KOPT-K1 (cell line): ENCODE data around the gene ATP11A.
"Not testable (repeated sequence)": the region's sequence is repeated elsewhere in the genome, so short reads cannot be mapped to it uniquely, and the experiment has no call there.

Source experiments
- H3K27ac ChIP-seq: fragments of 200-600 bp; sonication (generic); 2 replicates; pipeline ENCODE4 v1.5.1; 2016; ENCODE audit warnings: antibody characterized with exemption, mild to moderate bottlenecking, low read depth, low read length; ENCODE audit not compliant: poor library complexity, severe bottlenecking
- H3K36me3 ChIP-seq: fragments of 200-600 bp; sonication (generic); 2 replicates; pipeline ENCODE4 v1.5.1; 2017; ENCODE audit warnings: antibody characterized with exemption, mild to moderate bottlenecking, low read length, moderate library complexity; ENCODE audit not compliant: insufficient read depth
- H3K9me3 ChIP-seq: fragments of 200-600 bp; sonication (generic); 2 replicates; pipeline ENCODE4 v1.5.1; 2017; ENCODE audit warnings: antibody characterized with exemption, low read length, mild to moderate bottlenecking; ENCODE audit not compliant: insufficient read depth, poor library complexity, severe bottlenecking

Gene ATP11A

GRCh38 chr13:112777637-112778406, 88.0 kb downstream of the ATP11A start:
- no peaks in the 10 kb centered on the region for H3K36me3 ChIP-seq
- no peak overlapping the region for H3K27ac ChIP-seq
- no peaks in the 10 kb centered on the region for H3K9me3 ChIP-seq

- Histone ChIP-seq H3K36me3 (0 out of 2 replicates have a peak, but pooled peaks cover under 1% of the 10 kb centered on the region), H3K9me3 (no peaks in the 10 kb centered on the region), H3K27ac (no peak overlapping the region)
Measured at GRCh38 chr13:112779856-112780604, 90.2 kb downstream of the ATP11A start.

DNA sequence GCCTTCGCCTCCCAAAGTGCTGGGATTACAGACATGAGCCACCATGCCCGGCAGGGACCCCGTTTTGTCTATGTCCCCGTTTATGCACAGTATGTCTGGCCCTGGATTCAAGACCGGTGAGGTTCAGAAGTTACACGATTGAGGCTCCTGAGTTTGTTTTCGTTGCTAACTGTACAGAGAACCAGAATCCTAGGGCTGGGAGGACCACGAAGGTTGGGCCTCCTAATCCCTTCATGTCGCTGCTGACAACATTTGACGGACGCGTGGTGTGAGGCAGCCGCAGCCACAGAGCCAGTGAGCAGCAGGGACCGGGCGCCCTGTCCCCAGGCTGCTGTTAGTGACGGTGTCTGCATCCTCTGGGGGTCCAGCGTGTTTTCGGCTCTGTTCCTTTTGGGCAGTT, 91.4 kb downstream of the ATP11A start:
- Histone ChIP-seq H3K36me3 (peaks cover 9% of the 10 kb centered on the region; the same call in 1 of the 2 replicates), H3K9me3 (no peaks in the 10 kb centered on the region), H3K27ac (no peak overlapping the region)

- no peak overlapping the region for H3K27ac ChIP-seq
- no peaks in the 10 kb centered on the region for H3K9me3 ChIP-seq
- H3K36me3 ChIP-seq: peaks cover 9% of the 10 kb centered on the region; the same call in 1 of the 2 replicates
Measured at GRCh38 chr13:112781881-112782361, 92.1 kb downstream of the ATP11A start.

GRCh38 chr13:112782429-112783010, 92.7 kb downstream of the ATP11A start:
- no peaks in the 10 kb centered on the region for H3K9me3 ChIP-seq
- peaks cover 9% of the 10 kb centered on the region; the same call in 1 of the 2 replicates for H3K36me3 ChIP-seq
- H3K27ac ChIP-seq: no peak overlapping the region

DNA sequence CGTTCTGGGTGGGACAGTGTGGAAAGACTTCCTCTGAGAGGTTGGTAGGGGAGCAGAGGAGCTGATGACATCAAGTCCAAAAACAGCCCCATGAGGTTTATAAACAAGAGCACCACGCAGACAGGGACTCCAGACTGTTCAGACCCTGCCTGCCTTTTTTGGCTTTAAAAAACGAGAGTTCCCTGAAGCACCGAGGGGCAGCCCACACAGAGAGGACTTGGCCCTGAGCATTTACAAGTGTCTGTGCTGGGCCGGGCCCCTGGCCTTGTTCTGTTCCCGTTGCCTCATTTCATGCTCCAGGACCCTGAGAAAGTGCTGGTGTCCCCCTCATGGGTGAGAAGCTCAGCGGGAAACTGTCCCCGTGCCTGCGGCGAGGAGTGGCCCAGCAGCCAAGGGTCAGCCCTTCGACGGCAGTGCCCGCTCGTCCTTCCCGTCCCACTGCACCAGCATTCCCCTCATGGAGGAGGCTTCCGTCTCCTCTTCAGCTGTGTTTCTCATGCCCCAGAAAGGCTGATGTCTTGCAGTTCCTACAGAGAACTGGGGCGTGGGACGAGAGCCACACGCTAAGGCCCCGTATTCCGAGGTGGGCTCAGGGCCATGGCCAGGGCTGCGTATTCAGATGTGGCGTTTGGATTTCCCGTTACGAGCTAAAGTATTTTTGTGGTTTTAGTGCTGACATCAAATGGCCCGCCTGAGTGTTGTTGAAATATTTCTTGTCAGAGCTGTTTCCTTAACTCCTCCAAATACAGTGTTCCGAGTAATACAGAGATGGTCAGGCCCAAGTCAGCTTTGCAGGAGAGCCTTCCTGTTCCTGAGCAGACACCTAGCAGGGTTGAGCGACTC, 93.5 kb downstream of the ATP11A start:
- H3K27ac ChIP-seq: no peak overlapping the region
- no peaks in the 10 kb centered on the region for H3K9me3 ChIP-seq
- peaks cover 14% of the 10 kb centered on the region; the same call in 1 of the 2 replicates for H3K36me3 ChIP-seq

DNA sequence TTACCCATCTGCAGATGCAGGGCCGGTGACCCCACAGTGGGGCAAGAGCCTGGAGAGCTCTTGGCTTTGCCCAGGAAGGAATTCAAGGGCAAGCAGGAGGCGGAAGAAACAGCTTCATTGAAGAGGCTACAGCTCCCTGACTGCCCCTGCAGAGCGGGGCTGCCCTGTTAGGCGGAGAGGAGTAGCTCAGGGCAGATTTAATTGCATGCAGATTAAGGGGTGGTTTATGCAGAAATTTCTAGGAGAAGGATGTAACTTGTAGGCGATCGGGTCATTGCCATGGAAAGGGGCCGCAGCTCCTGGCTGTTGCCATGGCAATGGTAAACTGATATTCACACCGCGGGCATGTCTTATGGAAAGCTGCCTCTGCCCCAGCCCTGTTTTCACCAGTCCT, 94.1 kb downstream of the ATP11A start:
- Histone ChIP-seq H3K9me3 (no peaks in the 10 kb centered on the region), H3K36me3 (peaks cover 21% of the 10 kb centered on the region; the same call in 1 of the 2 replicates)

DNA sequence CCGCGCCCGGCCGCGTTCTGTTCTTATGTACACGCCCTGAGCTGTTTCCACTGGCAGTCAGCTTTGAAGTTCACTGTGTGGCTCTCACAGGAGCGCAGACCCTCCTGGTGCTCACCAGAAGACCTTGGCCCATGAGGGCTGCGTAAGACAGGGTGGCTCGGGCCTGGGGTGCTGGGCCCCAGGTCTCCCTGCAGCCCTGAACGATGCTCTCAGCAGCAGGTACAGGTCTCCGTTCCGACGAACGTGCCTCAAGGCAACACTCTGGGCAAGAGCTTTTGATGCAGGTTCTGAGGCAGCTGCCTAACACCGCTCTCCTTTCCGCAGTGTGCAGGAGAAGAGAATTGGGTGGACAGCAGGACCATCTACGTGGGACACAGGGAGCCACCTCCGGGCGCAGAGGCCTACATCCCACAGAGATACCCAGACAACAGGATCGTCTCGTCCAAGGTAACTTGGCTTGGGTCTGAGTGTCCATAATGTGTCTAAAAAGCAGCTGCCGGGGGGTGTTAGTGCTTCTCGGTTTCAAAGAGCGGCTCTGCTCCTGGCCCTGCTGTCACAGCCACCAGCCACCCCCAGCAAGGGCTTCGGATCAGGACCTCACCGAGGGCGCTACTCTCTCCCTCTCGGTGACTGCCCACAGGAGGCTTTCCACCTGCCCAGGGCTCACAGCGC, 95.1 kb downstream of the ATP11A start:
- H3K36me3 ChIP-seq: peaks cover 24% of the 10 kb centered on the region; the same call in 1 of the 2 replicates
- H3K27ac ChIP-seq: no peak overlapping the region
- no peaks in the 10 kb centered on the region for H3K9me3 ChIP-seq

More for the DNA sequence above, 94.1 kb downstream of the ATP11A start:
- H3K27ac ChIP-seq: no peak overlapping the region

- no peaks in the 10 kb centered on the region for H3K9me3 ChIP-seq
- H3K27ac ChIP-seq: no peak overlapping the region
- peaks cover 24% of the 10 kb centered on the region; the same call in 1 of the 2 replicates for H3K36me3 ChIP-seq
Measured at GRCh38 chr13:112785483-112785856, 95.6 kb downstream of the ATP11A start.

GRCh38 chr13:112786810-112787209, 97.0 kb downstream of the ATP11A start:
- H3K9me3 ChIP-seq, H3K27ac ChIP-seq: not testable (repeated sequence)
- H3K36me3 ChIP-seq: peaks cover 24% of the 10 kb centered on the region; the same call in 1 of the 2 replicates

- Histone ChIP-seq H3K9me3 (no peaks in the 10 kb centered on the region), H3K27ac (no peak overlapping the region), H3K36me3 (peaks cover 28% of the 10 kb centered on the region; the same call in 1 of the 2 replicates)
Measured at GRCh38 chr13:112790735-112791641, 101.2 kb downstream of the ATP11A start.

DNA sequence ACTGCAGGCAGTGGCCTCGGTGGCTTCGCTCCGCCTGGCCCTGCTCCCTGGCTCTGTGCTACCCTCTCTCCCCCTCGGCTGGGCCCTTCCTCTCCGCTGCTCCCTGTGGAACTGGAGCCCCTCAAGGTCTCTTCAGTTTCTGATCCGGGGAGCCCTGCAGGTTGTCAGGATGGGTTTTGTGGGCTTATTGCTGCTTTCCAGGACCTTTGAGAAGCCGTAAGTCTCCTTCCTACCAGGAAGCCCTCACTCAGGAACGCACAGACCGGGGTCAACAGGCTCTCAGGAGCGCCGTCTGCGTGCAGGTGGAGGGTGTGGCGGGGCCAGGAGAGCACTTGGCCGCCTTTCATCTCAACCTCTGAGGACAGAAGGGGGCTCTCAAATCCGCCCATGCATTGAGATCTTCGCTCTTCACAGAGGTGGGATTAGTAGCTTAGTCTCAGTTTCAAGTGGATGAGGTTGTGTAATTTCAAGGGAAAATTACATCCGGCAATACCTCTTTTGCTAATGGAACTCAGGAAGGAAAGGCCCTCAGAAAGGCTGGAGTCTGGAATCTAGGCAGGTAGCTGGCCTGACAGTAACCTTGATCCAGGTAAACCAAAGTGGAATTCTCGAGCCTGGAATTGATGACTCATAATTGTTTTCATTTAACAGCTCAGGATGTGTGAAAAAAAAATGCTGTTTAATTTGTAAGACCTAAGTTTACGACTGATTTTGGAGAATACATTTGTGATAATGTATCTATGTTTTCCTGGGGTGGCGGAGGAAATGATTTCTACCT, 102.0 kb downstream of the ATP11A start:
- Histone ChIP-seq H3K36me3 (peaks cover 28% of the 10 kb centered on the region; the same call in 1 of the 2 replicates), H3K9me3 (no peaks in the 10 kb centered on the region), H3K27ac (no peak overlapping the region)
